OCI-LY1 (cell line): ENCODE data around the gene ZNF598.

ENCODE experiments used
- H2AFZ ChIP-seq: fragments of 200-600 bp; sonication (generic), shearing (Covaris generic); 2 replicates; pipeline ENCODE4 v1.6.0; 2014; ENCODE audit warnings: antibody characterized with exemption, mild to moderate bottlenecking, low read length
- H3F3A ChIP-seq: fragments of 200-600 bp; sonication (generic), shearing (Covaris generic); 2 replicates; pipeline ENCODE4 v1.6.0; 2014; ENCODE audit warnings: mild to moderate bottlenecking, antibody characterized with exemption, low read length, moderate library complexity; ENCODE audit not compliant: insufficient read depth
- H3K27ac ChIP-seq: fragments of 200-600 bp; sonication (generic); 2 replicates; pipeline ENCODE4 v1.5.1; 2014; ENCODE audit warnings: low read length, mixed run types, mild to moderate bottlenecking, low read depth; ENCODE audit not compliant: poor library complexity, severe bottlenecking
- H3K27me3 ChIP-seq: fragments of 200-600 bp; sonication (generic); 2 replicates; pipeline ENCODE4 v1.6.0; 2014; ENCODE audit warnings: antibody characterized with exemption, mild to moderate bottlenecking, low read length, moderate library complexity; ENCODE audit not compliant: insufficient read depth
- H3K36me3 ChIP-seq: fragments of 200-600 bp; sonication (generic); 2 replicates; pipeline ENCODE4 v1.6.1; 2014; ENCODE audit warnings: mild to moderate bottlenecking, antibody characterized with exemption, low read length, moderate library complexity, mixed read lengths; ENCODE audit not compliant: insufficient read depth
- H3K4me1 ChIP-seq: fragments of 200-600 bp; sonication (generic); 2 replicates; pipeline ENCODE4 v1.5.1; 2014; ENCODE audit warnings: mild to moderate bottlenecking, low read length, moderate library complexity; ENCODE audit not compliant: insufficient read depth, severe bottlenecking
- H3K4me2 ChIP-seq: fragments of 200-600 bp; sonication (generic), shearing (Covaris generic); 2 replicates; pipeline ENCODE4 v1.6.1; 2014; ENCODE audit warnings: low read length
- H3K4me3 ChIP-seq: fragments of 200-600 bp; sonication (generic); 2 replicates; pipeline ENCODE4 v1.5.1; 2014; ENCODE audit warnings: low read length, low read depth, mild to moderate bottlenecking, mixed read lengths; ENCODE audit not compliant: poor library complexity, severe bottlenecking
- H3K79me2 ChIP-seq: fragments of 200-600 bp; shearing (Covaris generic); 2 replicates; pipeline ENCODE4 v1.6.1; 2016; ENCODE audit warnings: mixed run types, low read length, mixed read lengths; ENCODE audit not compliant: insufficient read depth
- H3K9ac ChIP-seq: fragments of 200-600 bp; sonication (generic), shearing (Covaris generic); 2 replicates; pipeline ENCODE4 v1.6.1; 2014; ENCODE audit warnings: mild to moderate bottlenecking, low read length, mixed read lengths
- H3K9me2 ChIP-seq: fragments of 200-600 bp; sonication (generic), shearing (Covaris generic); 2 replicates; pipeline ENCODE4 v1.6.1; 2014; ENCODE audit warnings: low read depth, mild to moderate bottlenecking, low read length, mixed read lengths
- H3K9me3 ChIP-seq: fragments of 200-600 bp; shearing (Covaris generic); 2 replicates; pipeline ENCODE4 v1.6.1; 2014; ENCODE audit warnings: low read length, mixed read lengths
- H4K20me1 ChIP-seq: fragments of 200-600 bp; sonication (generic), shearing (Covaris generic); 2 replicates; pipeline ENCODE4 v1.6.0; 2016; ENCODE audit warnings: mild to moderate bottlenecking, low read length; ENCODE audit not compliant: insufficient read depth
- CTCF ChIP-seq: fragments of 200-600 bp; sonication (generic), shearing (Covaris generic); IDR thresholded peaks from 2 replicates; pipeline ENCODE4 v1.5.1; 2017; ENCODE audit warnings: mild to moderate bottlenecking, antibody characterized with exemption, low read length, moderate library complexity, mixed read lengths
- EZH2 ChIP-seq: fragments of 200-600 bp; sonication (generic), shearing (Covaris generic); IDR thresholded peaks from 2 replicates; pipeline ENCODE4 v1.8.0; 2017; ENCODE audit warnings: borderline replicate concordance, mixed run types, mild to moderate bottlenecking, antibody characterized with exemption, low read length, moderate library complexity, mixed read lengths

Gene ZNF598

GRCh38 chr16:2045965-2046892 lies 36.6 kb upstream of the ZNF598 start:
- H3K36me3 ChIP-seq, result peaks cover 13% of the 10 kb centered on the region; the same call in 1 of the 2 replicates
- H3K9me3 ChIP-seq, result no peaks in the 10 kb centered on the region
- peak overlapping the region; percentile 89 for H3K4me3 ChIP-seq
- no peaks in the 10 kb centered on the region for H4K20me1 ChIP-seq
- TF ChIP-seq EZH2 (no peak), CTCF (no peak)
- H3F3A ChIP-seq, result no peaks in the 10 kb centered on the region
- H2AFZ ChIP-seq, result no peak overlapping the region
- H3K79me2 ChIP-seq, result no peaks in the 10 kb centered on the region
- peaks cover 24% of the 10 kb centered on the region for H3K4me1 ChIP-seq
- no peak overlapping the region for H3K27ac ChIP-seq
- H3K27me3 ChIP-seq, result no peaks in the 10 kb centered on the region
- H3K4me2 ChIP-seq, result peak overlapping the region; percentile 98
- H3K9ac ChIP-seq, result no peak overlapping the region; the same call in 1 of the 2 replicates
- no peaks in the 10 kb centered on the region for H3K9me2 ChIP-seq

- Histone ChIP-seq H3K36me3 (peaks cover 12% of the 10 kb centered on the region; the same call in 1 of the 2 replicates), H2AFZ (no peak overlapping the region), H3K4me3 (no peak overlapping the region), H3K9me2 (no peaks in the 10 kb centered on the region), H3K9me3 (no peaks in the 10 kb centered on the region), H3K27ac (no peak overlapping the region), H3F3A (no peaks in the 10 kb centered on the region), H4K20me1 (no peaks in the 10 kb centered on the region), H3K4me2 (no peak overlapping the region), H3K4me1 (peaks cover 24% of the 10 kb centered on the region), H3K79me2 (no peaks in the 10 kb centered on the region), H3K27me3 (no peaks in the 10 kb centered on the region), H3K9ac (no peak overlapping the region)
- no peak for TF ChIP-seq CTCF
- TF ChIP-seq EZH2, result no peak
Observed at GRCh38 chr16:2044541-2044940, 34.9 kb upstream of the ZNF598 start.

GRCh38 chr16:2043667-2044451 lies 34.2 kb upstream of the ZNF598 start:
- no peaks in the 10 kb centered on the region; the same call in 1 of the 2 replicates for H3K27me3 ChIP-seq
- H3K9ac ChIP-seq, result no peak overlapping the region
- peaks cover 12% of the 10 kb centered on the region; the same call in 1 of the 2 replicates for H3K36me3 ChIP-seq
- no peaks in the 10 kb centered on the region for H3K79me2 ChIP-seq
- no peaks in the 10 kb centered on the region for H3F3A ChIP-seq
- TF ChIP-seq EZH2, result no peak
- no peak for TF ChIP-seq CTCF
- H4K20me1 ChIP-seq, result no peaks in the 10 kb centered on the region
- H3K4me2 ChIP-seq, result no peak overlapping the region
- H3K9me2 ChIP-seq, result no peaks in the 10 kb centered on the region
- peaks cover 20% of the 10 kb centered on the region for H3K4me1 ChIP-seq
- H3K27ac ChIP-seq, result no peak overlapping the region
- H3K4me3 ChIP-seq, result no peak overlapping the region
- H2AFZ ChIP-seq, result no peak overlapping the region
- H3K9me3 ChIP-seq, result no peaks in the 10 kb centered on the region
